HT1080 (cell line): ENCODE measurements around the gene GALNT7. TPM values are rescaled to one million over a fixed set of nuclear protein-coding genes. Genes with fewer than 3 reads are reported as not detected.
"Not testable (repeated sequence)": the region's sequence is repeated elsewhere in the genome, so short reads cannot be mapped to it uniquely, and the experiment has no call there.

Experiments used
- DNase-seq: peaks from one replicate; pipeline ENCODE4 v3.0.0-alpha.2; 2015; ENCODE audit warnings: low read depth
- polyA plus RNA-seq, 2 experiments: library from polyadenylated mRNA; depleted of rRNA; stranded (reverse); fragments of >200 nt; gene quantifications; 2 replicates each; pipeline ENCODE4 v1.2.3, GENCODE V29; 2015
- total RNA-seq: library from RNA; depleted of rRNA; stranded (reverse); fragments of >200 nt; shearing (Covaris generic); gene quantifications from 2 replicates; pipeline ENCODE4 v1.2.3, GENCODE V29; 2014; rRNA removed

The GALNT7 gene
- total RNA-seq = 42.2 and 59.6 TPM in 2 replicates
- 57.0 and 70.8 TPM in 2 replicates for polyA plus RNA-seq (2015; cell fraction: cytosol; rRNA removed)
- 158 and 168 TPM in 2 replicates for polyA plus RNA-seq (2015; cell fraction: nucleus; rRNA removed)

GRCh38 chr4:173168396-173169177 lies at the start of gene GALNT7:
Gene GALNT7, plus strand, starts transcription at chr4:173168811. Its CDS starts 25 bp downstream, at chr4:173168836.
- DNase-seq = peak; percentile 74

GRCh38 chr4:173118819-173119218 lies 49.8 kb upstream of the GALNT7 start:
- DNase-seq = not testable (repeated sequence)

- no peak for DNase-seq
Observed at GRCh38 chr4:173119818-173120217, 48.8 kb upstream of the GALNT7 start.

- peak; percentile 31 for DNase-seq
Observed at GRCh38 chr4:173121076-173121561, 47.5 kb upstream of the GALNT7 start.

GRCh38 chr4:173124209-173124865 lies 44.3 kb upstream of the GALNT7 start:
- no peak for DNase-seq

GRCh38 chr4:173125216-173125812 lies 43.3 kb upstream of the GALNT7 start:
- no peak for DNase-seq

GRCh38 chr4:173128199-173128890 lies 40.3 kb upstream of the GALNT7 start:
- no peak for DNase-seq

- no peak for DNase-seq
Observed at GRCh38 chr4:173130687-173131086, 37.9 kb upstream of the GALNT7 start.

GRCh38 chr4:173134426-173134825 lies 34.2 kb upstream of the GALNT7 start:
- DNase-seq = no peak

- peak; percentile 70 for DNase-seq
Observed at GRCh38 chr4:173135241-173135847, 33.3 kb upstream of the GALNT7 start.

GRCh38 chr4:173138624-173139023 lies 30.0 kb upstream of the GALNT7 start:
- DNase-seq = no peak

GRCh38 chr4:173139561-173139960 lies 29.1 kb upstream of the GALNT7 start:
- DNase-seq = no peak

GRCh38 chr4:173145131-173145530 lies 23.5 kb upstream of the GALNT7 start:
- DNase-seq = no peak

GRCh38 chr4:173146456-173146855 lies 22.2 kb upstream of the GALNT7 start:
- DNase-seq = no peak

GRCh38 chr4:173151496-173151895 lies 17.1 kb upstream of the GALNT7 start:
- no peak for DNase-seq

- DNase-seq = no peak
Observed at GRCh38 chr4:173152104-173152503, 16.5 kb upstream of the GALNT7 start.

- DNase-seq = no peak
Observed at GRCh38 chr4:173153445-173153844, 15.2 kb upstream of the GALNT7 start.

- no peak for DNase-seq
Observed at GRCh38 chr4:173159791-173160190, 8.8 kb upstream of the GALNT7 start.

GRCh38 chr4:173160871-173161270 lies 7.7 kb upstream of the GALNT7 start:
- DNase-seq = no peak

GRCh38 chr4:173161311-173161710 lies 7.3 kb upstream of the GALNT7 start:
- DNase-seq = no peak

- DNase-seq = no peak
Observed at GRCh38 chr4:173165706-173166105, 2.9 kb upstream of the GALNT7 start.
